ENCODE measurements around the gene COL18A1.

Gene COL18A1

DNA sequence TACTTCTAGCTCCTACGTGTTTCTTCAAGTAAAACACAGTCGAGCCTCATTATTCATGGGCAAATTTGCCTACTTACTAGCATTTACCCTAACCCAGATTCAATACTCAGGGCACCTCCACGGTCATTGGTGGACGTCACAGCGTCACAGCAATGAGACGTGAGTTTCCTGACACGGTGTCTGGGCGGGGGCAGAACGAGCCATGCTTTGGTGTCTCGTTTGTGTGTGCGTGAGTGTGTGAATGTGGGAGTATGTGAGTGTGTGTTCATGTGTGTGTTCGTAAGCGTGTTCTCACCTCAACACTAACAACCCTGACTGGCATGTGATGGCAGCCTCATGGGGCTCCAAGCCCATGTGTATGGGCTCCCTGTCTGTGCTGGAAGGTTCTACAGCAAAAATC lies 17.5 kb upstream of the COL18A1 start:
- in situ Hi-C loops (cut with HindIII; ENCODE audit: low sequenced_read_pairs), result no loop called here
- DNase-seq (ENCODE audit: low read depth, low spot score), result no peak
- no peak for TF ChIP-seq CTCF (IDR thresholded peaks at IDR 0.05; ENCODE audit: low read depth, low read length)
- H3K4me3 ChIP-seq (ENCODE audit: low read depth, low read length), result no peak overlapping the region

DNA sequence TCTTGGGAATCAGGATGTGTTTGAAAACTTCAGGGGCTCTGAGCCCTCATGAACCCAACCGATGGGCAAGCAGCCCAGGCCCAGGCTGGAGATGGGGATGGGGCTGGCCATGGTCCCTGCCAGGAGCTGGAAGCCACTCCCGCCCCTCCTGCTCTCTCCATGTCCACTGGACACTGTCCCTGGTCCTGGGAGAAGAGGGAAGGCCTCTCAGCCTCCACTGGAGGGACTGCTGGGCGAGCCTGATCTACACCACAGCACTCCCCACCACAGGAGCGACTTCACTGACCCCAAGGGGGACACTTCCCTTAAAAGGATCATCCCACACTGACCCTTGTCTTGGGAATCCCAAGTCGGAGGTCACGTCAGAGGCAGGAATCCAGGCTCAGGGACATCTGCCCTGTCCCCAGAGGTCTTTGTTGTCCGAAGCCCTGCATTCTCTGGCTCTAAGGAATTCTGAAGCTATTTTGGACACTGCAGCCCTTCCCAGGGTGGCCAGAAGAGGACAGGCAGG lies 16.9 kb upstream of the COL18A1 start:
- H3K4me3 ChIP-seq (ENCODE audit: low read depth, low read length), result no peak overlapping the region
- DNase-seq (ENCODE audit: low read depth, low spot score), result no peak
- no peak for TF ChIP-seq CTCF (IDR thresholded peaks at IDR 0.05; ENCODE audit: low read depth, low read length)
- in situ Hi-C loops (cut with HindIII; ENCODE audit: low sequenced_read_pairs), result no loop called here

GRCh38 chr21:45388611-45389296 lies 16.2 kb upstream of the COL18A1 start:
- TF ChIP-seq CTCF (IDR thresholded peaks at IDR 0.05; ENCODE audit: low read depth, low read length), result no peak
- in situ Hi-C loops (cut with HindIII; ENCODE audit: low sequenced_read_pairs), result no loop called here
- H3K4me3 ChIP-seq (ENCODE audit: low read depth, low read length), result no peak overlapping the region
- DNase-seq (ENCODE audit: low read depth, low spot score), result no peak

DNA sequence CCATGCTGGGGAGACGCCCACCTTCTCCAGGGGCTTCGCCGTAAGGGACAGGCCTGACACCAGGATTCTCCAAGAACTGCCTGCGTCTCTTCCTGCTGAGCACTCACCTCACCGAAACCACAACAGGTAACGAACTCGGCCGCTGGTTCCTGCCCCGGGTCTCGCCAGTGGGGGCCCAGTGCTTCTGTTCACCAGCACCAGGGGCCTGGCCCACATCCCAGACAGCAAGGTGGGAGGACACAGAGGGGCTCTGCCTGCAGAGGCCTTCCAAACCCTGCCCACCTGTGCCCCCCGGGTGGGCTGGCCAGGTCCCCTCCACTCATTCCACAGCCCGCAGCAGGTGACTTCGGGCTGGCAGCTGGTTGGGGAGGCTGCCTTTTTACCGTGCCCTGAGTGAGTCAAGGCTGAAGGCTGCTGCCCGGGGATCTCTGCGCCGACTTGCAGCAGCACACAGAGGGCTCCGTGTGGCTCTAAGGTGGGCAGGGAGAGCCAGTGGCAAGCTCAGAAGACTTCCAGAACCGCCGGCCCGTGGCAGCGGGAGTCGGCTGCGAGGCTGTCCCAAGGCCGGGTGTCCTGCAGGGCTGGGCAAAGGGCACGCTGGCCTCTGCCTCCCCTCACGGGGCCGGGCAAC lies 14.7 kb upstream of the COL18A1 start:
- no peak for DNase-seq (ENCODE audit: low read depth, low spot score)
- H3K4me3 ChIP-seq (ENCODE audit: low read depth, low read length), result no peak overlapping the region
- in situ Hi-C loops (cut with HindIII; ENCODE audit: low sequenced_read_pairs), result no loop called here
- no peak for TF ChIP-seq CTCF (IDR thresholded peaks at IDR 0.05; ENCODE audit: low read depth, low read length)

- in situ Hi-C loops (cut with HindIII; ENCODE audit: low sequenced_read_pairs), result no loop called here
- TF ChIP-seq CTCF (IDR thresholded peaks at IDR 0.05; ENCODE audit: low read depth, low read length), result no peak
- H3K4me3 ChIP-seq (ENCODE audit: low read depth, low read length), result no peak overlapping the region
- no peak for DNase-seq (ENCODE audit: low read depth, low spot score)
Observed at GRCh38 chr21:45390831-45391742, 13.9 kb upstream of the COL18A1 start.

- in situ Hi-C loops (cut with HindIII; ENCODE audit: low sequenced_read_pairs), result no loop called here
- no peak overlapping the region for H3K4me3 ChIP-seq (ENCODE audit: low read depth, low read length)
- DNase-seq (ENCODE audit: low read depth, low spot score), result no peak
Observed at GRCh38 chr21:45391743-45392572, 13.0 kb upstream of the COL18A1 start.

More at GRCh38 chr21:45391743-45392572, 13.0 kb upstream of the COL18A1 start:
- TF ChIP-seq CTCF (IDR thresholded peaks at IDR 0.05; ENCODE audit: low read depth, low read length), result no peak
